ENCODE data around the gene PNISR. TPM values are rescaled to one million over a fixed set of nuclear protein-coding genes. Genes with fewer than 3 reads are reported as not detected.

The PNISR gene
- total and polyA plus RNA-seq, 2 of the 13 experiments (the other 11 are each of a cell fraction or from before 2014, with no cell fraction given): 43.0 to 48.0 TPM

GRCh38 chr6:99393698-99394531, 31.2 kb downstream of the PNISR start, which contains the start of gene COQ3 (continued):
- TF ChIP-seq, protein P1, sequence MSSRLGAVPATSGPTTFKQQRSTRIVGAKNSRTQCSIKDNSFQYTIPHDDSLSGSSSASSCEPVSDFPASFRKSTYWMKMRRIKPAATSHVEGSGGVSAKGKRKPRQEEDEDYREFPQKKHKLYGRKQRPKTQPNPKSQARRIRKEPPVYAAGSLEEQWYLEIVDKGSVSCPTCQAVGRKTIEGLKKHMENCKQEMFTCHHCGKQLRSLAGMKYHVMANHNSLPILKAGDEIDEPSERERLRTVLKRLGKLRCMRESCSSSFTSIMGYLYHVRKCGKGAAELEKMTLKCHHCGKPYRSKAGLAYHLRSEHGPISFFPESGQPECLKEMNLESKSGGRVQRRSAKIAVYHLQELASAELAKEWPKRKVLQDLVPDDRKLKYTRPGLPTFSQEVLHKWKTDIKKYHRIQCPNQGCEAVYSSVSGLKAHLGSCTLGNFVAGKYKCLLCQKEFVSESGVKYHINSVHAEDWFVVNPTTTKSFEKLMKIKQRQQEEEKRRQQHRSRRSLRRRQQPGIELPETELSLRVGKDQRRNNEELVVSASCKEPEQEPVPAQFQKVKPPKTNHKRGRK (CRISPR knock-in tag; IDR thresholded peaks at IDR 0.05): no peak
- TF ChIP-seq ARID2 (CRISPR knock-in tag; IDR thresholded peaks at IDR 0.05; ENCODE audit: borderline replicate concordance) (no peak), MED1 (CRISPR knock-in tag; IDR thresholded peaks at IDR 0.05) (peak; percentile 43; the same call in 1 of the 2 replicates), MLXIP (CRISPR knock-in tag; IDR thresholded peaks at IDR 0.05; ENCODE audit: borderline replicate concordance) (no peak), ZNF788 (CRISPR knock-in tag; IDR thresholded peaks at IDR 0.05; ENCODE audit: borderline replicate concordance) (no peak), MAFF (IDR thresholded peaks at IDR 0.05; ENCODE audit: low read depth, low read length) (no peak), POGZ (CRISPR knock-in tag; IDR thresholded peaks at IDR 0.05) (peak; percentile 64), ISL2 (CRISPR knock-in tag; IDR thresholded peaks at IDR 0.05) (peak; percentile 59; the same call in 1 of the 2 replicates), JUN (CRISPR knock-in tag; IDR thresholded peaks at IDR 0.05) (peak; percentile 25; the same call in 1 of the 2 replicates), GATAD1 (CRISPR knock-in tag; IDR thresholded peaks at IDR 0.05) (peak; percentile 73), KIAA2018 (CRISPR knock-in tag; IDR thresholded peaks at IDR 0.05; ENCODE audit: borderline replicate concordance) (no peak)
- TF ChIP-seq, protein P2, sequence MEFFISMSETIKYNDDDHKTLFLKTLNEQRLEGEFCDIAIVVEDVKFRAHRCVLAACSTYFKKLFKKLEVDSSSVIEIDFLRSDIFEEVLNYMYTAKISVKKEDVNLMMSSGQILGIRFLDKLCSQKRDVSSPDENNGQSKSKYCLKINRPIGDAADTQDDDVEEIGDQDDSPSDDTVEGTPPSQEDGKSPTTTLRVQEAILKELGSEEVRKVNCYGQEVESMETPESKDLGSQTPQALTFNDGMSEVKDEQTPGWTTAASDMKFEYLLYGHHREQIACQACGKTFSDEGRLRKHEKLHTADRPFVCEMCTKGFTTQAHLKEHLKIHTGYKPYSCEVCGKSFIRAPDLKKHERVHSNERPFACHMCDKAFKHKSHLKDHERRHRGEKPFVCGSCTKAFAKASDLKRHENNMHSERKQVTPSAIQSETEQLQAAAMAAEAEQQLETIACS (CRISPR knock-in tag; IDR thresholded peaks at IDR 0.05): no peak

All from HepG2 (cell line).